ENCODE results near the gene IGF2BP1.

The IGF2BP1 gene

GRCh38 chr17:49074851-49075540 is 77.8 kb downstream of the IGF2BP1 start:
- no peak for DNase-seq
- no peak overlapping the region for H2AFZ ChIP-seq (ENCODE audit: low read length)
- no peaks in the 10 kb centered on the region for H3F3A ChIP-seq (ENCODE audit: insufficient read depth, low read length)
- H3K9me2 ChIP-seq (replicated peaks; ENCODE audit: insufficient read depth, low read length), result no peaks in the 10 kb centered on the region
- peaks cover 11% of the 10 kb centered on the region for H3K27me3 ChIP-seq (replicated peaks; ENCODE audit: insufficient read depth, low read length)
- no peaks in the 10 kb centered on the region for H4K20me1 ChIP-seq (ENCODE audit: insufficient read depth, low read length)
- no peak overlapping the region for H3K27ac ChIP-seq (ENCODE audit: low read length)
- H3K4me1 ChIP-seq (ENCODE audit: low read length), result no peaks in the 10 kb centered on the region
- H3K36me3 ChIP-seq (replicated peaks; ENCODE audit: insufficient read depth, low read length), result no peaks in the 10 kb centered on the region
- no peak overlapping the region for H3K9ac ChIP-seq (ENCODE audit: low read length)
- H3K4me2 ChIP-seq (ENCODE audit: low read depth, low read length), result no peak overlapping the region
- H3K79me2 ChIP-seq (ENCODE audit: low read length), result no peaks in the 10 kb centered on the region
- no peaks in the 10 kb centered on the region for H3K9me3 ChIP-seq (replicated peaks; ENCODE audit: insufficient read depth, low read length)
- TF ChIP-seq EZH2 (optimal IDR thresholded peaks at IDR 0.05; ENCODE audit: low read depth, low read length) (no peak), EZH2phosphoT487 (IDR thresholded peaks at IDR 0.05; ENCODE audit: low read length) (no peak)
- TF ChIP-seq, protein P1, sequence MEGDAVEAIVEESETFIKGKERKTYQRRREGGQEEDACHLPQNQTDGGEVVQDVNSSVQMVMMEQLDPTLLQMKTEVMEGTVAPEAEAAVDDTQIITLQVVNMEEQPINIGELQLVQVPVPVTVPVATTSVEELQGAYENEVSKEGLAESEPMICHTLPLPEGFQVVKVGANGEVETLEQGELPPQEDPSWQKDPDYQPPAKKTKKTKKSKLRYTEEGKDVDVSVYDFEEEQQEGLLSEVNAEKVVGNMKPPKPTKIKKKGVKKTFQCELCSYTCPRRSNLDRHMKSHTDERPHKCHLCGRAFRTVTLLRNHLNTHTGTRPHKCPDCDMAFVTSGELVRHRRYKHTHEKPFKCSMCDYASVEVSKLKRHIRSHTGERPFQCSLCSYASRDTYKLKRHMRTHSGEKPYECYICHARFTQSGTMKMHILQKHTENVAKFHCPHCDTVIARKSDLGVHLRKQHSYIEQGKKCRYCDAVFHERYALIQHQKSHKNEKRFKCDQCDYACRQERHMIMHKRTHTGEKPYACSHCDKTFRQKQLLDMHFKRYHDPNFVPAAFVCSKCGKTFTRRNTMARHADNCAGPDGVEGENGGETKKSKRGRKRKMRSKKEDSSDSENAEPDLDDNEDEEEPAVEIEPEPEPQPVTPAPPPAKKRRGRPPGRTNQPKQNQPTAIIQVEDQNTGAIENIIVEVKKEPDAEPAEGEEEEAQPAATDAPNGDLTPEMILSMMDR (IDR thresholded peaks at IDR 0.05; ENCODE audit: low read length), result no peak
- no peak overlapping the region for H3K4me3 ChIP-seq (ENCODE audit: low read length)

- Histone ChIP-seq H3K9ac (ENCODE audit: low read length) (no peak overlapping the region), H3K4me1 (ENCODE audit: low read length) (no peaks in the 10 kb centered on the region), H3K36me3 (replicated peaks; ENCODE audit: insufficient read depth, low read length) (no peaks in the 10 kb centered on the region), H3K9me2 (replicated peaks; ENCODE audit: insufficient read depth, low read length) (no peaks in the 10 kb centered on the region), H4K20me1 (ENCODE audit: insufficient read depth, low read length) (no peaks in the 10 kb centered on the region), H3K79me2 (ENCODE audit: low read length) (no peaks in the 10 kb centered on the region), H2AFZ (ENCODE audit: low read length) (no peak overlapping the region), H3K27me3 (replicated peaks; ENCODE audit: insufficient read depth, low read length) (peaks cover 11% of the 10 kb centered on the region), H3K9me3 (replicated peaks; ENCODE audit: insufficient read depth, low read length) (no peaks in the 10 kb centered on the region), H3K27ac (ENCODE audit: low read length) (no peak overlapping the region), H3F3A (ENCODE audit: insufficient read depth, low read length) (no peaks in the 10 kb centered on the region), H3K4me2 (ENCODE audit: low read depth, low read length) (no peak overlapping the region), H3K4me3 (ENCODE audit: low read length) (no peak overlapping the region)
- TF ChIP-seq EZH2phosphoT487 (IDR thresholded peaks at IDR 0.05; ENCODE audit: low read length), result no peak
- no peak for TF ChIP-seq EZH2 (optimal IDR thresholded peaks at IDR 0.05; ENCODE audit: low read depth, low read length)
- TF ChIP-seq, protein P1 (IDR thresholded peaks at IDR 0.05; ENCODE audit: low read length), result no peak
- no peak for DNase-seq
Measured at GRCh38 chr17:49076573-49077384, 79.6 kb downstream of the IGF2BP1 start.

DNA sequence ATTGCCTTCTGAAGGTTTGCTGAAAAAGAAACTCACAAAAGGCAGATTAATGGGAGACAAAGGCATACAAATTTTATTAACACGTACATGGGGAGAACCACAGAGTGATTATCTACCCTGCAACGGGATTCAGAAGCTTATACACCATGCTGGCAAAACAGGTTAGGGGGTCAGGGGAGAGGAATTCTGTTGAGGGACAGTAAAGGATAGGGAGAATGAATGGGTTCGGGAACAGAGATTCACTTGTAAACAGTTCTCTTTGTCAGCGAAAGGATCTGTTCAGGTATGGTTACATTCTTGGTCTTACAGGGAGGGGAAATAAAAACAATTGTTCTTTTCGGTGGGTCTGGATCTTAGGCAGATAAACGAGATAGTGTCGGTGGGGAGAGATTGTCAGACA is 81.1 kb downstream of the IGF2BP1 start:
- Histone ChIP-seq H3K27me3 (replicated peaks; ENCODE audit: insufficient read depth, low read length) (peaks cover 20% of the 10 kb centered on the region), H2AFZ (ENCODE audit: low read length) (no peak overlapping the region), H3K9me3 (replicated peaks; ENCODE audit: insufficient read depth, low read length) (no peaks in the 10 kb centered on the region), H3K9ac (ENCODE audit: low read length) (no peak overlapping the region), H3K4me1 (ENCODE audit: low read length) (no peaks in the 10 kb centered on the region), H3F3A (ENCODE audit: insufficient read depth, low read length) (no peaks in the 10 kb centered on the region), H3K27ac (ENCODE audit: low read length) (no peak overlapping the region), H3K4me2 (ENCODE audit: low read depth, low read length) (no peak overlapping the region), H3K36me3 (replicated peaks; ENCODE audit: insufficient read depth, low read length) (no peaks in the 10 kb centered on the region), H3K4me3 (ENCODE audit: low read length) (no peak overlapping the region), H3K9me2 (replicated peaks; ENCODE audit: insufficient read depth, low read length) (no peaks in the 10 kb centered on the region), H4K20me1 (ENCODE audit: insufficient read depth, low read length) (no peaks in the 10 kb centered on the region), H3K79me2 (ENCODE audit: low read length) (no peaks in the 10 kb centered on the region)
- no peak for DNase-seq
- TF ChIP-seq EZH2 (optimal IDR thresholded peaks at IDR 0.05; ENCODE audit: low read depth, low read length), result no peak
- TF ChIP-seq, protein P1 (IDR thresholded peaks at IDR 0.05; ENCODE audit: low read length), result no peak
- TF ChIP-seq EZH2phosphoT487 (IDR thresholded peaks at IDR 0.05; ENCODE audit: low read length), result no peak
